NCI-H510A treated with DMSO at 0.1 percent for 48 hours (cell line): ENCODE results near the gene IGFBP1.

Experiments
- DNase-seq: peaks from one replicate; lab custom pipeline; 2025; lab: John Stamatoyannopoulos, UW

The IGFBP1 gene

GRCh38 chr7:45881280-45881758 lies 7.0 kb upstream of the IGFBP1 start:
- DNase-seq: no peak

- no peak for DNase-seq
These were observed 6.4 kb upstream of the IGFBP1 start for GRCh38 chr7:45881759-45882464.

- DNase-seq: peak; percentile 6
These were observed 5.8 kb upstream of the IGFBP1 start for GRCh38 chr7:45882465-45882810.

GRCh38 chr7:45884136-45884535 lies 4.2 kb upstream of the IGFBP1 start:
- no peak for DNase-seq

- DNase-seq: no peak
These were observed 2.9 kb upstream of the IGFBP1 start for GRCh38 chr7:45885264-45885882.

- DNase-seq: no peak
These were observed 1.2 kb upstream of the IGFBP1 start for GRCh38 chr7:45886931-45887667.

GRCh38 chr7:45888993-45889366 lies 692 bp downstream of the IGFBP1 start:
- no peak for DNase-seq

GRCh38 chr7:45889367-45890067 lies 1.2 kb downstream of the IGFBP1 start:
- no peak for DNase-seq

GRCh38 chr7:45890125-45890901 lies 2.0 kb downstream of the IGFBP1 start:
- DNase-seq: no peak

GRCh38 chr7:45890902-45891461 lies 2.7 kb downstream of the IGFBP1 start:
- peak; percentile 1 for DNase-seq

- DNase-seq: no peak
These were observed 3.4 kb downstream of the IGFBP1 start for GRCh38 chr7:45891462-45892402.

- DNase-seq: no peak
These were observed 4.2 kb downstream of the IGFBP1 start for GRCh38 chr7:45892407-45893035.

- no peak for DNase-seq
These were observed 5.2 kb downstream of the IGFBP1 start for GRCh38 chr7:45893374-45893995.

- no peak for DNase-seq
These were observed 5.8 kb downstream of the IGFBP1 start for GRCh38 chr7:45893996-45894664.

GRCh38 chr7:45894665-45895062 lies 6.4 kb downstream of the IGFBP1 start:
- no peak for DNase-seq

GRCh38 chr7:45897042-45897690 lies 8.9 kb downstream of the IGFBP1 start:
- no peak for DNase-seq

GRCh38 chr7:45898222-45898621 lies 9.9 kb downstream of the IGFBP1 start:
- DNase-seq: no peak

- no peak for DNase-seq
These were observed 13.3 kb downstream of the IGFBP1 start for GRCh38 chr7:45901566-45901965.
